HFF-Myc (cell line): Measurements from ENCODE around the gene GHSR.
"Not testable (repeated sequence)": the region's sequence is repeated elsewhere in the genome, so short reads cannot be mapped to it uniquely, and the experiment has no call there.

Experiments
- DNase-seq: peaks from one replicate; pipeline ENCODE4 v3.0.0-alpha.2; 2011; ENCODE audit warnings: low read depth; ENCODE audit errors: extremely low read depth
- H3K4me3 ChIP-seq: replicated peaks from 2 replicates; pipeline ENCODE4 v1.5.1; 2011; ENCODE audit warnings: low read depth, mild to moderate bottlenecking, control low read depth, low read length
- TF ChIP-seq, protein P1 (sequence below): IDR thresholded peaks from 2 replicates; pipeline ENCODE4 v1.5.1; 2012; ENCODE audit warnings: mild to moderate bottlenecking, low read depth, low read length, control low read depth; ENCODE audit errors: missing control alignments

GHSR gene, protein sequence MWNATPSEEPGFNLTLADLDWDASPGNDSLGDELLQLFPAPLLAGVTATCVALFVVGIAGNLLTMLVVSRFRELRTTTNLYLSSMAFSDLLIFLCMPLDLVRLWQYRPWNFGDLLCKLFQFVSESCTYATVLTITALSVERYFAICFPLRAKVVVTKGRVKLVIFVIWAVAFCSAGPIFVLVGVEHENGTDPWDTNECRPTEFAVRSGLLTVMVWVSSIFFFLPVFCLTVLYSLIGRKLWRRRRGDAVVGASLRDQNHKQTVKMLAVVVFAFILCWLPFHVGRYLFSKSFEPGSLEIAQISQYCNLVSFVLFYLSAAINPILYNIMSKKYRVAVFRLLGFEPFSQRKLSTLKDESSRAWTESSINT

GRCh38 chr3:172447611-172448579 lies at the start of gene GHSR:
TSS of gene GHSR (minus strand) at chr3:172448456. CDS start at chr3:172448413, 43 bp downstream.
- TF ChIP-seq, protein P1, sequence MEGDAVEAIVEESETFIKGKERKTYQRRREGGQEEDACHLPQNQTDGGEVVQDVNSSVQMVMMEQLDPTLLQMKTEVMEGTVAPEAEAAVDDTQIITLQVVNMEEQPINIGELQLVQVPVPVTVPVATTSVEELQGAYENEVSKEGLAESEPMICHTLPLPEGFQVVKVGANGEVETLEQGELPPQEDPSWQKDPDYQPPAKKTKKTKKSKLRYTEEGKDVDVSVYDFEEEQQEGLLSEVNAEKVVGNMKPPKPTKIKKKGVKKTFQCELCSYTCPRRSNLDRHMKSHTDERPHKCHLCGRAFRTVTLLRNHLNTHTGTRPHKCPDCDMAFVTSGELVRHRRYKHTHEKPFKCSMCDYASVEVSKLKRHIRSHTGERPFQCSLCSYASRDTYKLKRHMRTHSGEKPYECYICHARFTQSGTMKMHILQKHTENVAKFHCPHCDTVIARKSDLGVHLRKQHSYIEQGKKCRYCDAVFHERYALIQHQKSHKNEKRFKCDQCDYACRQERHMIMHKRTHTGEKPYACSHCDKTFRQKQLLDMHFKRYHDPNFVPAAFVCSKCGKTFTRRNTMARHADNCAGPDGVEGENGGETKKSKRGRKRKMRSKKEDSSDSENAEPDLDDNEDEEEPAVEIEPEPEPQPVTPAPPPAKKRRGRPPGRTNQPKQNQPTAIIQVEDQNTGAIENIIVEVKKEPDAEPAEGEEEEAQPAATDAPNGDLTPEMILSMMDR, result no peak
- H3K4me3 ChIP-seq, result no peak within 1 kb of the TSS
- DNase-seq, result no peak

DNA sequence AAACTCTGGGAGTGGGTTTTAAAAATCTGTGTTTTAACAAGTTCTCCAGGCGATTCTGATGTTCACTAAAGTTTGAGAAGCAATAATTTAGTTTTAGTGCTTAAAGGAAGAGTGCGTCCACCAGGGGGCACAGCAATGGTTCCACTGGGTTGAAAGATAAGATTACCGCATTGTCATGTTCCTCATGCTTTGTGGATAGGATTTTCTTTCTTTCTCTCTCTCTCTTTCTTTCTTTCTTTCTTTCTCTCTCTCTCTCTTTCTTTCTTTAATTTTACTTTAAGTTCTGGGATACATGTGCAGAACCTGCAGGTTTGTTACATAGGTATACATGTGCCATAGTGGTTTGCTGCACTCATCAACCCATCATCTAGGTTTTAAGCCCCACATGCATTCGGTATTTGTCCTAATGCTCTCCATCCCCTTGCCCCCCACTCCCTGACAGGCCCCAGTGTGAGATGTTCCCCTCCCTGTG lies 42.0 kb upstream of the GHSR start:
- H3K4me3 ChIP-seq, result not testable (repeated sequence)
- TF ChIP-seq, protein P1, result peak; percentile 76

GRCh38 chr3:172478116-172478515 lies 29.9 kb upstream of the GHSR start:
- no peak for DNase-seq
- TF ChIP-seq, protein P1, result no peak

More for the DNA sequence above, 42.0 kb upstream of the GHSR start:
- DNase-seq, result peak; percentile 50

GRCh38 chr3:172476347-172476746 lies 28.1 kb upstream of the GHSR start:
- TF ChIP-seq, protein P1, result no peak
- H3K4me3 ChIP-seq, result no peak overlapping the region
- no peak for DNase-seq

More at GRCh38 chr3:172478116-172478515, 29.9 kb upstream of the GHSR start:
- H3K4me3 ChIP-seq, result no peak overlapping the region

GRCh38 chr3:172475703-172476102 lies 27.4 kb upstream of the GHSR start:
- TF ChIP-seq, protein P1, result no peak
- DNase-seq, result no peak
- H3K4me3 ChIP-seq, result no peak overlapping the region

- H3K4me3 ChIP-seq, result no peak overlapping the region
- no peak for DNase-seq
- TF ChIP-seq, protein P1, result no peak
Measured at GRCh38 chr3:172471903-172472302, 23.6 kb upstream of the GHSR start.
